Kidney (tissue), 14 donors: Measurements from ENCODE around the gene OS9. TPM values are rescaled to one million over a fixed set of nuclear protein-coding genes. Genes with fewer than 3 reads are reported as not detected.
"Not testable (repeated sequence)": the region's sequence is repeated elsewhere in the genome, so short reads cannot be mapped to it uniquely, and the experiment has no call there.

ENCODE experiments used
- DNase-seq, 5 donors: peaks; one replicate each; pipeline ENCODE4 v3.0.0-alpha.2; 2013 to 2020
- FAIRE-seq: peaks from 2 replicates; lab custom pipeline; 2012; peaks lifted over from hg19 to GRCh38; lab: Jason Lieb, UNC
- H3K27ac ChIP-seq, 2 donors: one replicate each; pipeline ENCODE4 v1.7.0; 2013; ENCODE audit warnings: low read depth in 2 of 2, low read length in 2 of 2, inconsistent platforms in 1 of 2
- H3K27me3 ChIP-seq: one replicate; pipeline ENCODE4 v1.7.1; 2013; ENCODE audit warnings: low read length, inconsistent platforms; ENCODE audit not compliant: control insufficient read depth, insufficient read depth
- H3K36me3 ChIP-seq, 3 donors: one replicate each; pipeline versions ENCODE4 v1.7.0 to v1.7.1; 2013; ENCODE audit warnings: low read length in 3 of 3, control low read depth in 1 of 3, inconsistent platforms in 1 of 3; ENCODE audit not compliant: insufficient read depth in 3 of 3, control insufficient read depth in 2 of 3
- H3K4me1 ChIP-seq, 3 donors: one replicate each; pipeline versions ENCODE4 v1.7.0 to v1.7.1; 2013; ENCODE audit warnings: low read length in 3 of 3, inconsistent platforms in 1 of 3, low read depth in 1 of 3; ENCODE audit not compliant: control insufficient read depth in 2 of 3, insufficient read depth in 2 of 3
- H3K4me3 ChIP-seq, 3 donors: one replicate each; pipeline versions ENCODE4 v1.7.0 to v1.8.1; 2013; ENCODE audit warnings: low read length in 3 of 3, control low read depth in 1 of 3, inconsistent platforms in 1 of 3
- H3K9ac ChIP-seq, 3 donors: one replicate each; pipeline versions ENCODE4 v1.7.0 to v1.7.1; 2013; ENCODE audit warnings: low read length in 3 of 3, control low read depth in 1 of 3, inconsistent platforms in 1 of 3
- H3K9me3 ChIP-seq, 3 donors: one replicate each; pipeline versions ENCODE4 v1.7.0 to v1.7.1; 2013; ENCODE audit warnings: low read length in 3 of 3, control low read depth in 1 of 3, inconsistent platforms in 1 of 3; ENCODE audit not compliant: control insufficient read depth in 2 of 3, insufficient read depth in 1 of 3
- intact Hi-C: fragments of 100-400 bp; cut with DNase I; formaldehyde crosslinking; loops from one replicate; pipeline ENCODE4 v1.11.1; 2022
- polyA plus RNA-seq: library from polyadenylated mRNA; stranded (reverse); fragments of 350-450 nt; fragmentation: Illumina TruSeq; extraction: RNeasy Lipid Tissue Mini Kit (QIAGEN cat#74804); gene quantifications from one replicate; pipeline ENCODE4 v1.2.3, GENCODE V29; 2014; ENCODE audit warnings: low read depth, low replicate concordance; ENCODE audit not compliant: insufficient read depth
- total RNA-seq: library from RNA; stranded (reverse); fragmentation: NEBNext Ultra II Directional; extraction: Animal tissue kit (Norgen Biotek cat#: 25700); gene quantifications from one replicate; pipeline ENCODE4 v1.2.1, GENCODE V29; 2021
- TF ChIP-seq, protein P1 (sequence below): IDR thresholded peaks from 3 replicates; pipeline ENCODE4 v1.5.1; 2012; ENCODE audit warnings: mild to moderate bottlenecking, moderate library complexity, borderline replicate concordance; ENCODE audit not compliant: insufficient read depth; ENCODE audit errors: extremely low read depth
- donor health status: control.
- donor health status: control.
- donor health status: control.
- donor health status: control.
- donor health status: control.
- donor health status: DM: yes; HTN: yes; CAD: no.
- donor health status: Normal renal cell carcinoma (clear cell type).

The OS9 gene
- total and polyA plus RNA-seq, 2 donors from 2014 or later, result 256 to 325 TPM

DNA sequence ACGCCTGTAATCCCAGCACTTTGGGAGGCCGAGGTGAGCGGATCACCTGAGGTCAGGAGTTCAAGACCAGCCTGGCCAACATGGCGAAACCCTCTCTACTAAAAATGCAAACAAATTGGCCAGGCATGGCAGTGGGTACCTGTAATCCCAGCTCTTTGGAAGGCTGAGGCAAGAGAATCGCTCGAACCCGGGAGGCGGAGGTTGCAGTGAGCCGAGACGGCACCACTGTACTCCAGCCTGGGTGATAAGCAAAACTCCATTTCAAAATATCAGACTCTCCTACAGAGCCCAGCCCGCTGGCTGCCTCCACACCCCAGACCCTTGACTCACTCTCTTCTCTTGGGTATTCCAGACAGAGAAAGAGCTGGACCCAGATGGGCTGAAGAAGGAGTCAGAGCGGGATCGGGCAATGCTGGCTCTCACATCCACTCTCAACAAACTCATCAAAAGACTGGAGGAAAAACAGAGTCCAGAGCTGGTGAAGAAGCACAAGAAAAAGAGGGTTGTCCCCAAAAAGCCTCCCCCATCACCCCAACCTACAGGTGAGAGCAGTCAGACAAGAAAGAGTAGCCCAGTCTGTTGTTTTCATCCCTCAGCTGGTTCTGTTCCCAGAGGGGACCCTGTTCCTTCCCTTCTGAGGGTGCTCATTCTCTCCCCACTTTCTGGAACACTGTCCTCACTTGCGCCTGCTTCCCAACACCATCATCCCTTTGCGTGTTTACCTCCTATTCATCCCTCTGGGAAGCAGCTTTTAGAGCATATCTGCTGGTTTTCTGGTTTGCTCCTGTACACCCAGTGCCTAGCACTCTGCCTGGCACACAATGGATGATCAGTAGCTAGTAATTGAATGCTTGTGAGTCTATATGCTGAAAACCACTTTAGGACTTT lies 25.0 kb downstream of the OS9 start:
- TF ChIP-seq, protein P1, sequence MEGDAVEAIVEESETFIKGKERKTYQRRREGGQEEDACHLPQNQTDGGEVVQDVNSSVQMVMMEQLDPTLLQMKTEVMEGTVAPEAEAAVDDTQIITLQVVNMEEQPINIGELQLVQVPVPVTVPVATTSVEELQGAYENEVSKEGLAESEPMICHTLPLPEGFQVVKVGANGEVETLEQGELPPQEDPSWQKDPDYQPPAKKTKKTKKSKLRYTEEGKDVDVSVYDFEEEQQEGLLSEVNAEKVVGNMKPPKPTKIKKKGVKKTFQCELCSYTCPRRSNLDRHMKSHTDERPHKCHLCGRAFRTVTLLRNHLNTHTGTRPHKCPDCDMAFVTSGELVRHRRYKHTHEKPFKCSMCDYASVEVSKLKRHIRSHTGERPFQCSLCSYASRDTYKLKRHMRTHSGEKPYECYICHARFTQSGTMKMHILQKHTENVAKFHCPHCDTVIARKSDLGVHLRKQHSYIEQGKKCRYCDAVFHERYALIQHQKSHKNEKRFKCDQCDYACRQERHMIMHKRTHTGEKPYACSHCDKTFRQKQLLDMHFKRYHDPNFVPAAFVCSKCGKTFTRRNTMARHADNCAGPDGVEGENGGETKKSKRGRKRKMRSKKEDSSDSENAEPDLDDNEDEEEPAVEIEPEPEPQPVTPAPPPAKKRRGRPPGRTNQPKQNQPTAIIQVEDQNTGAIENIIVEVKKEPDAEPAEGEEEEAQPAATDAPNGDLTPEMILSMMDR, result no peak
- Histone ChIP-seq H3K27me3 (no peaks in the 10 kb centered on the region), H3K9me3 (no peaks in the 10 kb centered on the region), H3K36me3 (peaks cover 2 to 47% (median 28%) of the 10 kb centered on the region in 3 donors), H3K4me1 (no peaks in the 10 kb centered on the region), H3K9ac (no peak overlapping the region), H3K27ac (no peak overlapping the region), H3K4me3 (no peak overlapping the region)
- FAIRE-seq, result no peak
- no peak for DNase-seq
- intact Hi-C loops, result no loop called here

DNA sequence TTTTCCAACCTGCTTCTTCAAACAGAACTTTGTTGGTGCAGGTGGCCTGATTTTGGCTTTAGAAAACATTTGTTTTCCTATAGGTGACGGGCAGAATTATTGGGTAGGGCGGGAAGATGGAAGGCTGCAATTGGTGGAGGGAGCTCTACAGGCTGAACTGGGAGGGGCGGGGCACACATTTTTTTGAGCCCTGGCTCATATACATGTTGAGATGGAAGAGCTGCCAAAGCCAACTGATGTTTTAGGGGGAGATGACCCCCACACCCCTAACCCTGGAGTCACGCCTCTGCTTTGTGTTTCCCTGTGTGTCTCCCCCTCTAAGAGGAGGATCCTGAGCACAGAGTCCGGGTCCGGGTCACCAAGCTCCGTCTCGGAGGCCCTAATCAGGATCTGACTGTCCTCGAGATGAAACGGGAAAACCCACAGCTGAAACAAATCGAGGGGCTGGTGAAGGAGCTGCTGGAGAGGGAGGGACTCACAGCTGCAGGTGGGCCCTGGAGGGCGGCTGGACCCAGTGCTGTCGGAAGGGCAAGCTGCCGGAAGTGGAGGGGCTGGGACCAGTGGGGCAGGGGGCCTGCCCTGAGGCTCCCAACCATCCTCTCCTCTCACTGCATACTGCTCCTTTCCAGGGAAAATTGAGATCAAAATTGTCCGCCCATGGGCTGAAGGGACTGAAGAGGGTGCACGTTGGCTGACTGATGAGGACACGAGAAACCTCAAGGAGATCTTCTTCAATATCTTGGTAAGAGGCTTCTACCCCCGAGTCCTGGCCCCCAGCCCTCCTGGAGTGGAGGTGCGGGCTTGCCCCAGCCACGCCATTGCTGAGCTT lies 26.1 kb downstream of the OS9 start:
- DNase-seq (no peak), FAIRE-seq (no peak)
- Histone ChIP-seq H3K27me3 (no peaks in the 10 kb centered on the region), H3K9ac (no peak overlapping the region), H3K4me1 (no peaks in the 10 kb centered on the region), H3K4me3 (no peak overlapping the region), H3K36me3 (peaks cover 2 to 47% (median 28%) of the 10 kb centered on the region in 3 donors), H3K9me3 (no peaks in the 10 kb centered on the region), H3K27ac (no peak overlapping the region)
- TF ChIP-seq, protein P1, result no peak
- intact Hi-C loops, result no loop called here

DNA sequence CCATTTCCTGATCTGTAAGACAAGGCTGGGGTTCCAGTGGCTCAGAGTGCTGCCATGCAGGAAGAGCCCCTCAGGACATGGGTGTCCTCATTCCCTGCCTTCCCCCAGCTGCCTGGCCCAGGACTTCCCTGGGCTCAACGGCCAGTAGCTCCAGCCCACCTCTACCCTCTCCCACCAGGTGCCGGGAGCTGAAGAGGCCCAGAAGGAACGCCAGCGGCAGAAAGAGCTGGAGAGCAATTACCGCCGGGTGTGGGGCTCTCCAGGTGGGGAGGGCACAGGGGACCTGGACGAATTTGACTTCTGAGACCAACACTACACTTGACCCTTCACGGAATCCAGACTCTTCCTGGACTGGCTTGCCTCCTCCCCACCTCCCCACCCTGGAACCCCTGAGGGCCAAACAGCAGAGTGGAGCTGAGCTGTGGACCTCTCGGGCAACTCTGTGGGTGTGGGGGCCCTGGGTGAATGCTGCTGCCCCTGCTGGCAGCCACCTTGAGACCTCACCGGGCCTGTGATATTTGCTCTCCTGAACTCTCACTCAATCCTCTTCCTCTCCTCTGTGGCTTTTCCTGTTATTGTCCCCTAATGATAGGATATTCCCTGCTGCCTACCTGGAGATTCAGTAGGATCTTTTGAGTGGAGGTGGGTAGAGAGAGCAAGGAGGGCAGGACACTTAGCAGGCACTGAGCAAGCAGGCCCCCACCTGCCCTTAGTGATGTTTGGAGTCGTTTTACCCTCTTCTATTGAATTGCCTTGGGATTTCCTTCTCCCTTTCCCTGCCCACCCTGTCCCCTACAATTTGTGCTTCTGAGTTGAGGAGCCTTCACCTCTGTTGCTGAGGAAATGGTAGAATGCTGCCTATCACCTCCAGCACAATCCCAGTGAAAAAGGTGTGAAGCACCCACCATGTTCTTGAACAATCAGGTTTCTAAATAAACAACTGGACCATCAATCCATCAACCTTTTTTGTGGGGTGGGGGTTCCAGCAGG lies 27.0 kb downstream of the OS9 start:
- H3K4me3 ChIP-seq, result no peak overlapping the region
- H3K9me3 ChIP-seq, result no peaks in the 10 kb centered on the region
- H3K4me1 ChIP-seq, result peaks cover 0 to 2% (median 0%) of the 10 kb centered on the region in 3 donors
- FAIRE-seq (no peak), DNase-seq (no peak)
- no peak overlapping the region for H3K27ac ChIP-seq
- TF ChIP-seq, protein P1, result no peak
- no peak overlapping the region for H3K9ac ChIP-seq
- intact Hi-C loops, result no loop called here
- no peaks in the 10 kb centered on the region for H3K27me3 ChIP-seq
- H3K36me3 ChIP-seq, result peaks cover 0 to 40% (median 26%) of the 10 kb centered on the region in 3 donors

DNA sequence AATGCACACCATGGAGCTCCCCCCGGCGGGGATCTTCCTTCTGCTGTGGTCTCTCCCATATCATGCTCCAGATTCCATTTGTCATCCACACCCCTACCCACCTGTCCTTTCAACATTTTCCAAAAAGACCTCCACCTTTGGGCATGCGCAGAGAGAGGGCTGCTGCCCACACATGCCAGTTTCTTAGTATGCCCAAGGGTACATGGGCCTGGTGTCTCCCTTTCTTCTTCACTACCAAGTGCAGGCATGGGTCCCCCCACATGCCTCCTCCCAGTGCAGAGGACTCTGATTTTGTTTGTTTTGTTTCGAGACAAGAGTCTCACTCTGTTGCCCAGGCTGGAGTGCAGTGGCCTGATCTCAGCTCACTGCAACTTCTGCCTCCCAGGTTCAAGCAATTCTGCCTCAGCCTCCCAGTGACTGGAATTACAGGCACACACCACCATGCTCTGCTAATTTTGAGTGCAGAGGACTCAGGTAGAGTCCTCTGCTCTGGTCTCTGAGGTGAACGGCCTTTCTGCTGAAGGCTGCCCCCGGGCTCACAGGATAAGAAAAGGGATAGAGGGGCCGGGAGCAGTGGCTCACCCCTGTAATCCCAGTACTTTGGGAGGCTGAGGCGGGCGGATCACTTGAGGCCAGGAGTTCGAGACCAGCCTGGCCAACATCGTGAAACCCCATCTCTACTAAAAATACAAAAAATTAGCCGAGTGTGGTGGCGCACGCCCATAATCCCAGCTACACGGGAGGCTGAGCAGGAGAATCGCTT lies 28.1 kb downstream of the OS9 start:
- FAIRE-seq, intact Hi-C loops: not testable (repeated sequence)

More for the DNA sequence above, 28.1 kb downstream of the OS9 start:
- not testable (repeated sequence) for H3K4me1 ChIP-seq, H3K4me3 ChIP-seq, H3K9ac ChIP-seq, H3K9me3 ChIP-seq, H3K27me3 ChIP-seq, H3K27ac ChIP-seq, DNase-seq
- peaks cover 0 to 29% (median 22%) of the 10 kb centered on the region in 3 donors for H3K36me3 ChIP-seq
